Gastrocnemius medialis (tissue), 4 donors: ENCODE measurements around the gene NLGN1.

Source experiments
- CTCF ChIP-seq, 5 experiments: fragments of 450-650 bp in 3 of 5; fragments of 200-600 bp in 2 of 5; sonication (generic) in 2 of 5; IDR thresholded peaks in 4 of 5; conservative IDR thresholded peaks in 1 of 5; 1 replicate in 4 of 5; 2 replicates in 1 of 5; pipeline ENCODE4 v1.5.1; 2016 to 2019; ENCODE audit warnings: antibody characterized with exemption in 5 of 5, mild to moderate bottlenecking in 3 of 5, moderate library complexity in 3 of 5
- POLR2A ChIP-seq, 2 donors: fragments of 450-650 bp; IDR thresholded peaks; one replicate each; pipeline ENCODE4 v1.6.1; 2017; ENCODE audit warnings: antibody characterized with exemption in 2 of 2, mild to moderate bottlenecking in 2 of 2, moderate library complexity in 2 of 2

GRCh38 chr3:173743111-173743510 lies 345.6 kb downstream of the NLGN1 start:
- TF ChIP-seq POLR2A (IDR thresholded peaks at IDR 0.05) (no peak), CTCF (IDR thresholded peaks at IDR 0.05 in 4 of 5, conservative IDR thresholded peaks at IDR 0.05 in 1 of 5) (no peak)
